ENCODE data around the gene SPDEF. TPM values are rescaled to one million over a fixed set of nuclear protein-coding genes. Genes with fewer than 3 reads are reported as not detected.

SPDEF gene
- total and polyA plus RNA-seq, 5 experiments from 2014 or later: not detected

DNA sequence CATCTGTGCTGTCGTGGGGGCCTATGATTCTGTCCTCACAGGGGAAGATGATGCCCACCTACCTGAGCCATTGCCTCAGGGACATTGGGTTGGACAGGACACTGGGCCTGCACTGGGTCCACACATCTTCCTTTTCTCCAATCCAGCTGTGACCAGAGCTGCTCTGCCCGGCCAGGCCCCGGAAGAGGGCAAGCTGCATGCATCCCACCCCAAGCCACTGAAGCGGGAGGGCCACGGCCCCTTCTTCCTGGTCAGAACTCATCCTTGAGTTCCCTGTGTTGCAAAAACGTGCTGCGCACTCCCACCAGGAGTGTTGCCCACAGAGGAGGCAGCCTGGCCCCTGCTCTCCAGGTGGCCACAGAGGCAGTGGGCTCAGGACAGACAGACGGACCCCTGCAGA, 38.2 kb downstream of the SPDEF start:
- DNase-seq (no peak), ATAC-seq (no peak)
- Mint-ChIP-seq H3K9me3 (no peaks in the 10 kb centered on the region), H3K4me1 (peaks cover 0 to 2% (median 0%) of the 10 kb centered on the region in 4 donors), H3K4me3 (no peak overlapping the region), H3K36me3 (no peaks in the 10 kb centered on the region), H3K27ac (no peak overlapping the region), H3K27me3 (peaks cover 0 to 24% (median 6%) of the 10 kb centered on the region in 5 donors)
- POLR2A ChIA-PET: no interaction called here

DNA sequence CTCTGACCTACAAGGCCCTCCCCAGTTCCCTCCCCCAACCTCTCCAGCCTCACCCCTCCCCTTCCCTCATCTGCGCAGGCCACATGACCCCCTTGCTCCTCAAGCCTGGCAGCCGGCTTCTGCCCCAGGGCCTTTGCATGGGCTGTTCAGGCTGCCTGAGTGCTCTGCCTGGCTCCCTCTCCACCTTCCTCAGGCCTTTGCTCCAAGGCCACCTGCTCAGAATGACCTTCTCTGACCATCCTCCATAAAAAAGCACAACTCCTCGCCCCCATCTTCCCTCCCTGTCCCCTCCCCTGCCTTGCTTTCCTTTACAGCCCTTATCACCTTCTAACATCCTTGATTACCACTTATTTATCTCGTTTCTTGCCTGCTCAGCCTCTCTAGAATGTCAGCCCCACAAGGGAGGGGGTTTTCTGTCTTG, 38.7 kb downstream of the SPDEF start:
- peaks cover 0 to 24% (median 6%) of the 10 kb centered on the region in 5 donors for H3K27me3 Mint-ChIP-seq

DNA sequence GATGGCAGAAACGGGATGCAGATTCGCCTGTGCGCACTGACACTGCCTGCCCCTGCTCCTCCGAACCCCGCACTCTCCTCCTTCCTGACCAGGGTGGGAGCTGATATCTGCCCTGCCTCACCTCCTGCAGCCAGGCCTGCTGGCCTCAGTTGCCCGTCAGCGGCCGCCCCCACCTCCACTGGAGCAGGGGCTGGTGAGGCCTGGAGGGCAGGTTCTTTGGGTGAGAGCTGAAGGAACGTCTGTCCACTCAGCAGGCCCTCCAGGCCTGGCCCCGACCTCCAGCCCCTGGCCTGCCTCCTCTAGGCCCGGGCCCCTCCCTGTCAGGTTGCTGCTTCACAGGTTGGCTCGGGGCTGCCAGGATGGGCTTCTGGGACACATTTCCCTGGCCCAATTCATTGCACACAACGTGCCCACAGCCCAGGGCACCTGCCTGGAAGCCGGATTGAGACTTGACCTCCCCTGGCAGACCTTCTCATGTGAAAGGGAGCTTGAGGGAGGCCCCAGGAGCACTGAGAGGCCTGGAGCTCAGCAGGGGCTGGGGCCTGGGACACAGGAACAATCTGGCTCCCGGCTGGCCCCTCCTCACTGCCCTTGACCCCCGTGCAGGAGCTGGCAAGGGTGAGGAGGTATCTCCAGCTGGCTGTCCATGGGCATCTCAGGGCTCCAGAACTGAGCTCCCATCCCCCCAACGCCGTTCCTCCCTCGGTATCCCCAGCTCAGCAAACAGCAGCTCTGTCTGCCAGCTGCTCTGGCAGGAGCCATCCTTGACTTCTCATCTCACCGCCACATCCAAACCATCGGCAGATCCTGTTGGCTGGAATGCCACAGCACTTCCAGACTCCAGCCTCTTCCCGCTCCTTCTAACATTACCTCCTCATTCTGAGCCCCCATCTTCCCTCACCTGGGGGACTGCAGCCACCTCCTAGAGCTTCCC, 39.5 kb downstream of the SPDEF start:
- POLR2A ChIA-PET: no interaction called here
- ATAC-seq: no peak

More for the DNA sequence above, 38.7 kb downstream of the SPDEF start:
- H3K9me3 Mint-ChIP-seq: no peaks in the 10 kb centered on the region
- POLR2A ChIA-PET: no interaction called here
- ATAC-seq (no peak), DNase-seq (no peak)
- H3K4me3 Mint-ChIP-seq: no peak overlapping the region
- H3K27ac Mint-ChIP-seq: no peak overlapping the region
- H3K4me1 Mint-ChIP-seq: peaks cover 0 to 2% (median 0%) of the 10 kb centered on the region in 4 donors
- H3K36me3 Mint-ChIP-seq: no peaks in the 10 kb centered on the region

DNA sequence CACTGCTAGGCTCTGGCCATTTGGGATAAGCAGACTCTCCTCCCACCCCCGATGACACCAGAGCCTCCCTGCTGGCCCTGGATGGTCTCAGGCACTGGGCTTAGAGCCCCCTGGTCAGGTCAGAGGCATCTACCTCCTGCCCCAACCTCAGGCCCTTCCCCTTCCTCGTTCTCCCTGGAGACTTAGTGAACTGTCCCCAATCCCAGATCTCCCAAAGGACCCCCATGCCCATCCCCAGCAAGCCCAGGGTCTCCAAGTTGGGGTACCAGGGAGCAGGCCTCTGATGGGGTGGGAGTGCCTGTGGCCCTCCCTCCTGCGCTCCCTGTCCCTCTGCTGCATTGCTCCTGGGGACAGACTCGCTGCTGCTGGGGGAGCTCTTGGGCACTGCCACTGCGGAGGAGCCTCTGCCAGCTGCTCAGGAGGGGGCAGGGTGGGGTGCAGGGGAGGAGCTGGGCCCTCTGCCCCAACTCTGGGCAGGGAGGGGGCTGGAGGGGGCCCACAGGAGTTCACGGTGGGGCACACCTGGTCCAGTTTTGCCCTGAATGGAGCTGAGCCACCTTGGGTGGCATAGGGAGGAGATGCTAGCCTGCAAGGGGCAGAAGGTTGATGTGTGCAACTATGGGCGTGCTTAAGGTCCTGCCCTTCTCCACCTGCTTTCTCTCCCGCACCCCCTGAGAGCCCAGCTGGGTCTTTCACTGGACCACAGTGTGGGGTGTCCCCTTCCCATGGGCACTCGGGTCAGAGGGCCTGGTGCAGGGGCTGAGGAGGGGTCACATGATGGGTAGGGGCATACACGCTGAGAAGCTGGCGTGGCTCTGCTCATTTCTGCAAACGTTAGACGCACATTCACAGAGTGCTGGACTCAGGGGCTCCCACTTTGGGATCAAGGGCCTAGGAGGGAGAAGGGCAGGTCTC, 40.4 kb downstream of the SPDEF start:
- no peak overlapping the region for H3K27ac Mint-ChIP-seq
- peak in 1 of 10 donors; percentile 49 for DNase-seq
- no peak overlapping the region for H3K4me3 Mint-ChIP-seq
- peaks cover 0 to 2% (median 0%) of the 10 kb centered on the region in 9 donors for H3K9me3 Mint-ChIP-seq
- H3K27me3 Mint-ChIP-seq: peaks cover 0 to 24% (median 6%) of the 10 kb centered on the region in 5 donors
- POLR2A ChIA-PET: no interaction called here
- H3K36me3 Mint-ChIP-seq: no peaks in the 10 kb centered on the region
- H3K4me1 Mint-ChIP-seq: peaks cover 0 to 2% (median 0%) of the 10 kb centered on the region in 4 donors
- ATAC-seq: no peak

More for the DNA sequence above, 39.5 kb downstream of the SPDEF start:
- Mint-ChIP-seq H3K27ac (peak overlapping the region in 2 of 10 donors; percentile 44 to 65), H3K9me3 (no peaks in the 10 kb centered on the region), H3K4me1 (peaks cover 0 to 2% (median 0%) of the 10 kb centered on the region in 4 donors), H3K27me3 (peaks cover 0 to 24% (median 6%) of the 10 kb centered on the region in 5 donors), H3K4me3 (no peak overlapping the region), H3K36me3 (no peaks in the 10 kb centered on the region)
- DNase-seq: peak in 1 of 10 donors; percentile 45

DNA sequence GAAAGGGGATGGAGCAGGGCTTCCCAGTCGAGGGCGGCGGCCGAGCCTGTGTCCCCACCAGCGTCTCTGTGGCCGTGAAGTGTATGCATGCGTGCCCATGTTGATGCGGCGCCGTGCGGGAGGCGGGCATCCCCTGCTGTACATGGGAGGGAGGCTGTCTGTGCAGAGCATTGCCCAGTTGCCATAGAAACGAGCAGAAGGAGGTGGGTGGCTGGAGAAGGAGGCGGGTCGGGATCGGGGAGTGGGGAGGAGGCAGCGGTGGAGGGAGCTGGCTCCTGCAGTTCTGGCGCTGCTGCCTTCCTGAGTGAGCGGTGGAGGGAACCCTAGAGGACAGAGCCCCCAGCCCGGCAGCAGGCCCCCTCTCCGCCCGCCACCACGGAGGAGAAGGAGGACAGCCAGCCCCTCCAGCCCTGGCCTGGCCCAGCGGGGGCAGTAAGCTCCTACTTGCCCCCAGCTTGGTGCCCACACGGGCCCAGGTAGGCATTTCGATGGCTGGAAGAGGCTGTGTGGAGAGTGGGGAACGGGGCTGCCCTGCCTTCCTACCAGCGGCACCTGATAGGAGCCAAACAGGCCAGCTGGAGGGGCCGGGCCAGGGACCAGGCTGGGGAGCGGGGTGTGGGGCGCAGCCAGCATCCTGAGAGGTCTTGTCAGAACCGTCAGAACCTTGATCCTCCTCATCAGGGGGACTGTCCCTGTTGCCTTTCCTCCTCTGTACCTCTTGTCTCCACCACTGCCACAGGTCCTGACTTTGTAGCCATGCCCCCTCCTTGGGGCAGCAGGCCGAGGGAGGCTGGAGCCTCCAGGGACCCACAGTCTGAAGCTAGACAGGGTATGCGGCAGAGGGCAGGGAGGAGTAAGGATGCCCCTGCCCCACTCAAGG, 41.3 kb downstream of the SPDEF start:
- peak in 1 of 10 donors; percentile 50 for DNase-seq
- no peak overlapping the region for H3K27ac Mint-ChIP-seq
- H3K4me3 Mint-ChIP-seq: no peak overlapping the region
- H3K9me3 Mint-ChIP-seq: peaks cover 0 to 7% (median 2%) of the 10 kb centered on the region in 9 donors
- POLR2A ChIA-PET: no interaction called here
- no peak for ATAC-seq
- H3K36me3 Mint-ChIP-seq: peaks cover 0 to 4% (median 0%) of the 10 kb centered on the region in 3 donors
- H3K4me1 Mint-ChIP-seq: peaks cover 0 to 2% (median 0%) of the 10 kb centered on the region in 4 donors
- H3K27me3 Mint-ChIP-seq: peaks cover 0 to 24% (median 7%) of the 10 kb centered on the region in 5 donors

DNA sequence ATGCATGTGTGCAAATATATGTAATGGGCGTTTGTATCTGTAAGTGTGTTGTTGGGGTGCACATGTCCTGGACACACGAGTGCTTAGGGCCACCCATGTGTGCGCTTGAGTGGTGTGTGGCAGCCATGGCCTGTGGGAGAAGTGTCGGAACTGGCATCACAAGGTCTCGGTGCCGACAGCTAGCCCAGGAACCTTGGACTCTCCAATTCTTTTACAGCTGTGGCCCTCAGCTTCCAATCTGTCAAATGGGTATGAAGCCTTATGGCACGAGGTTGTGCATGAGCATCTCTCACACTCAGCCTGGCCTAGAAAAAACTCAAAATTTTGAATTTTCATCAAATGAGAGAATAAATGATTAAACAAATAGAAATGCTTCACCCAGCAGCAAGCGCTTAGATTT, 42.0 kb downstream of the SPDEF start:
- peaks cover 0 to 2% (median 0%) of the 10 kb centered on the region in 4 donors for H3K4me1 Mint-ChIP-seq
- ATAC-seq (no peak), DNase-seq (peak in 1 of 10 donors; percentile 13)
- H3K27me3 Mint-ChIP-seq: peaks cover 0 to 24% (median 7%) of the 10 kb centered on the region in 5 donors
- peaks cover 0 to 4% (median 0%) of the 10 kb centered on the region in 3 donors for H3K36me3 Mint-ChIP-seq
- H3K9me3 Mint-ChIP-seq: peaks cover 0 to 7% (median 4%) of the 10 kb centered on the region in 9 donors
- POLR2A ChIA-PET: no interaction called here
- H3K4me3 Mint-ChIP-seq: no peak overlapping the region
- H3K27ac Mint-ChIP-seq: no peak overlapping the region

DNA sequence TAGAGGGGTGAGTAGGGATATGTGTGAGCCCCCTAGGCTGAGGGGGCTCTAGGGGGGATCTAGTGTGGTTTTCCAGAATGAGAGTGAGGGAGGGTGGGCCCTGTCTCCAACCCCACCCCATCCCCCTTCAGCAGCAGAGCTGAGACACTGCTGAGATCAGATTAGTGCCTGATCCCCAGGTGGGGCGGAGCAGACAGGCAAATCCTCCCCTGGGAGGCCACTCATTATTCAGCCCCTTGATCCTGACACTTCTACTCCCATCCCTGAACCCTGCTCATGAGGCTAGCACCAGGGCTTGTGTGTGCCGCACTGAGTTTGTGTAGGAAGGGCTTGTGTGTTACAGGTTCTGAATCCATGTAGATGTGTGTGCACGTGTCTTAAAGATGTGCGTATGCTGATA, 42.5 kb downstream of the SPDEF start:
- ATAC-seq: no peak
- peak in 1 of 10 donors; percentile 57 for DNase-seq
- H3K4me3 Mint-ChIP-seq: no peak overlapping the region
- peaks cover 0 to 4% (median 0%) of the 10 kb centered on the region in 3 donors for H3K36me3 Mint-ChIP-seq
- H3K4me1 Mint-ChIP-seq: no peaks in the 10 kb centered on the region
- no peak overlapping the region for H3K27ac Mint-ChIP-seq
- POLR2A ChIA-PET: no interaction called here
- H3K9me3 Mint-ChIP-seq: peaks cover 0 to 7% (median 4%) of the 10 kb centered on the region in 9 donors
- H3K27me3 Mint-ChIP-seq: peaks cover 0 to 24% (median 7%) of the 10 kb centered on the region in 5 donors

DNA sequence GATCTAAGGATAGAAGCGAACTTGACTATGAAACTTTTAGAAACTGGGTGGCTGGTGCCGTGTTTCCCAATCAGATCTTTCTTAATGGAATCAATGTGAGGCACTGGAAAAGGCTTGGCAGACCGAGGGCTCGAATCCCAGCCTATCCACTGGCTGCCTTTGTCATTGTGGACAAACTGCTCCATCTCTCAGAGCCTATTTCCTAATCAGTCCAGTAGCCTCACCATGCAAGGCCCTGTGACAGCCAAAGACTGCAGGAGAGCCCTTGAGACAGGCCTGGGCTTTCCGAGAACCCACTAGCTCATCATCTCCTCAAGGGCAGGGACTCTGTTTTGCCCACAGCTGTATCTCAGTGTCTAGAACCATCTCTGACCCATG, 43.4 kb downstream of the SPDEF start:
- Mint-ChIP-seq H3K36me3 (peaks cover 0 to 4% (median 0%) of the 10 kb centered on the region in 3 donors), H3K27ac (no peak overlapping the region), H3K27me3 (peaks cover 0 to 24% (median 7%) of the 10 kb centered on the region in 5 donors), H3K9me3 (peaks cover 0 to 7% (median 4%) of the 10 kb centered on the region in 9 donors), H3K4me3 (no peak overlapping the region), H3K4me1 (no peaks in the 10 kb centered on the region)
- ATAC-seq (no peak), DNase-seq (peak in 1 of 10 donors; percentile 18)
- POLR2A ChIA-PET: no interaction called here

DNA sequence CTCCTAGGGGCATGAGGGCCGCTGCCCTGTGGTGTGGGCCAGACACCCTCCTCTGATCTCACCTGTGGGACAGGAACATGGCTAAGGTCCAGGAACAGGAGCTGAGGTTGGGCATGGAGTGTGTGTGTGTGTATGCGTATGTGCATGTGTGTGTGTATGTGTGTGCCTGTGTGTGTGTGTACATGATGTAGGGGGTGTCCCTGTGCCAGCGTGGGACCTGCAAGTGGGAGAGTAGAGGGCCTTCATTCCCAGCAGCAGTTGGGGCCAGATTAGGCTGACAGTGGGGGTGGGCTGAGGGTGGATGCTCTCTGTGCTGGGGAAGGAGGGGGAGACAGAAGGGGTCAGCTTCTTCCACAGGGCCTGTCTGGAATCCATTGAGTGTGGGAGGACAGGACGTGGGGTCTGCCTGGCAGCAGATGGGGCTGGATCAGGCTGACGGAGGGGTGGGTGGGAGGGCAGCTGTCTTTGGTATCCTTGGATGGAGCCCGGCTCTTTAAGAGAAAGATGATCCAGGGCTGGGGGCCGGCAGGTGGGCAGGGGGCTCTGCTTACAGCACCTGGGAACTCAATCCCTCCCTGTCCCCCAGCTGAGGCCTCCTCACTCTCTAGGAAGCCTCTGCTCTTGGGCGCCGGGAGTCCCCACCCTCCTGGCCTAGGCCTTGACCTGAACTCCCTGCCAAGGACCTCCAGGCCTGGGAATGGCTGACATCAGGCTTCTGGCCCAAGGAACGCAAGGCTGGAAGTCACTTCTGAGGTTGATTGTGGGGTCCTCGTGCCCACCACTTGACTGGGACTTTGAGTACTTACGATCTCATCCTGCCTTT, 44.0 kb downstream of the SPDEF start:
- peaks cover 0 to 7% (median 4%) of the 10 kb centered on the region in 9 donors for H3K9me3 Mint-ChIP-seq
- peaks cover 0 to 20% (median 7%) of the 10 kb centered on the region in 5 donors for H3K27me3 Mint-ChIP-seq
- peaks cover 0 to 4% (median 0%) of the 10 kb centered on the region in 3 donors for H3K36me3 Mint-ChIP-seq
- peak in 1 of 10 donors; percentile 53 for DNase-seq
- no peak for ATAC-seq
- POLR2A ChIA-PET: no interaction called here
- no peaks in the 10 kb centered on the region for H3K4me1 Mint-ChIP-seq
- H3K4me3 Mint-ChIP-seq: no peak overlapping the region
- peak overlapping the region in 3 of 10 donors; percentile 35 to 54 (median 37) for H3K27ac Mint-ChIP-seq

DNA sequence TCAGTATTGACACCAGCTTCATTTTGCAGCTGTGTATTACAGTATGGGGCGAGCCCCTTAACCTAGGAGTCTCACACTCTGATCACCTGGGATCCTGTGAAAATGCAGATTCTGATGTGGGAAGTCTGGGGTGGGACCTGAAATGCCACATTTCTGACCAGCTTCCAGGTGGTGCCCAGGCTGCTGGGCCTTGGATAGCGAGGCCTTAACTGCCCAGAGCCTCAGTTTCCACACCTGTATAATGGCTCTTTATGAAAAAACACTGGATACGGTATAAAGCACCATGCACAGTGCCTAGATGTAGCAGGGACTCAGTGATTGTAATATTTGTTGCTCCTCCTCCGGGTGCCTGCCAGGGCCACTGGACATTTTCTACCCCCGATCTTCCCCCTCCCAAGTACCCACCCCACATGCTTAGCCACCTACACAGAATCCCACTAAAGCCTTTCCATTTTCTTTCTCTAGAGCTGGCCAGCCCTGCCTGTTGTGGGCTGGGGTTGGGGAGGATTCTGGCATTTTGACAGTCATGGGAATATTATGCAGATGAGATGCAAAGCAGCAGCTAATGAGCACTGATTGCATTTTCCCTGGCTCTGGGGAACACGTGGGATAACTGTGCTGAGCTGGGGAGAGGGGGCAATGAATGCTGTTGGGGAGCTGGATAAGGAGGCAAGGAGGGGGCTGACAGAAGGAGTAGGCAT, 44.8 kb downstream of the SPDEF start:
- peaks cover 0 to 14% (median 7%) of the 10 kb centered on the region in 5 donors for H3K27me3 Mint-ChIP-seq
- ATAC-seq (no peak), DNase-seq (peak in 1 of 10 donors; percentile 18)
- peaks cover 0 to 7% (median 4%) of the 10 kb centered on the region in 9 donors for H3K9me3 Mint-ChIP-seq
- no peak overlapping the region for H3K4me3 Mint-ChIP-seq
- POLR2A ChIA-PET: no interaction called here
- peak overlapping the region in 1 of 10 donors; percentile 35 for H3K27ac Mint-ChIP-seq
- H3K36me3 Mint-ChIP-seq: peaks cover 0 to 4% (median 0%) of the 10 kb centered on the region in 3 donors
- H3K4me1 Mint-ChIP-seq: no peaks in the 10 kb centered on the region
